Fibroblast of peridontal ligament (primary cell): ENCODE measurements around the gene ZG16.

Experiments
- DNase-seq: peaks from one replicate; pipeline ENCODE4 v3.0.0-alpha.2; 2010; ENCODE audit errors: extremely low read depth

The ZG16 gene

DNA sequence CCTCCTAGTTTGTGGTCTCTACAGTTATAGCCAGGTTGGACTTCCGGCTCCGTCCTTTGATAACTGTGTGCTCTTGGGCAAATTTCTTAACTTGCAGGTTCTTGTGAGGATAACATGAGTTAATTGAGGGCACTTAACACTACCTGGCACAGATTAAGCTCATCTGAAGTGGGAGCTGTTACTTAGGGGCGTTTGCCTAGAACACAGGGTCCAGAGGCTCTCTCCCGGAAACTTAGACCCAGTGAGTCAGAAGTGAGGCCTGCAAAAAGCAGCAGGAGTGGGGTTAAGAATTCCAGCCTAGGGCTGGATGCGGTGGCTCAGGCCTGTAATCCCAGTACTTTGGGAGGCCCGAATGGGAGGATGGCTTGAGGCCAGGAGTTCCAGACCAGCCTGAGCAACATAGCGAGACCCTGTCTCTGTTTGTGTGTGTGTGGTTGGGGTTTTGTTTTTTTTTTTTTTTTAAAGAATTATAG is 43.6 kb downstream of the ZG16 start:
- DNase-seq, result peak; percentile 79

DNA sequence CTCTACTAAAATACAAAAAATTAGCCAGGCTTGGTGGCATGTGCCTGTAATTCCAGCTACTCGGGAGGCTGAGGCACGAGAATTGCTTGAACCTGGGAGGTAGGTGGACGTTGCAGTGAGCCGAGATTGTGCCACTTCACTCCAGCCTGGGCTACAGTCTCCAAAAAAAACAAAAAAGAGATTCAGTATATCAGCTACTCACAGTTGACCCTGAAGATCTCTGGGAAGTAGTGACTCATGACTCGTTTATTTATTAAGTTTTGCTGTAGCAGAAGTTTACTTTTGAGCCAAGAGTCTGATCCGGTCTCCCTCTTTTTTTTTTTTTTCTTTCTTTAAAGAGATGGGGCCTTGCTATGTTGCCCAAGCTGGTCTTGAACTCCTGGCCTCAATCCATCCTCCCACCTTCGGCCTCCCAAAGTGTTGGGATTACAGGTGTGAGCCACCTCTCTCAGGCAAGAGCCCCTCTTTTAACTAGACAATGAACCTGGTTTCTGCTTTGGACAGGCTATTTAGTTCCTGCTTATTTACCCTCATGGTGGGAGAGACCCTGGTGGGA is 46.6 kb downstream of the ZG16 start:
- peak; percentile 91 for DNase-seq

DNA sequence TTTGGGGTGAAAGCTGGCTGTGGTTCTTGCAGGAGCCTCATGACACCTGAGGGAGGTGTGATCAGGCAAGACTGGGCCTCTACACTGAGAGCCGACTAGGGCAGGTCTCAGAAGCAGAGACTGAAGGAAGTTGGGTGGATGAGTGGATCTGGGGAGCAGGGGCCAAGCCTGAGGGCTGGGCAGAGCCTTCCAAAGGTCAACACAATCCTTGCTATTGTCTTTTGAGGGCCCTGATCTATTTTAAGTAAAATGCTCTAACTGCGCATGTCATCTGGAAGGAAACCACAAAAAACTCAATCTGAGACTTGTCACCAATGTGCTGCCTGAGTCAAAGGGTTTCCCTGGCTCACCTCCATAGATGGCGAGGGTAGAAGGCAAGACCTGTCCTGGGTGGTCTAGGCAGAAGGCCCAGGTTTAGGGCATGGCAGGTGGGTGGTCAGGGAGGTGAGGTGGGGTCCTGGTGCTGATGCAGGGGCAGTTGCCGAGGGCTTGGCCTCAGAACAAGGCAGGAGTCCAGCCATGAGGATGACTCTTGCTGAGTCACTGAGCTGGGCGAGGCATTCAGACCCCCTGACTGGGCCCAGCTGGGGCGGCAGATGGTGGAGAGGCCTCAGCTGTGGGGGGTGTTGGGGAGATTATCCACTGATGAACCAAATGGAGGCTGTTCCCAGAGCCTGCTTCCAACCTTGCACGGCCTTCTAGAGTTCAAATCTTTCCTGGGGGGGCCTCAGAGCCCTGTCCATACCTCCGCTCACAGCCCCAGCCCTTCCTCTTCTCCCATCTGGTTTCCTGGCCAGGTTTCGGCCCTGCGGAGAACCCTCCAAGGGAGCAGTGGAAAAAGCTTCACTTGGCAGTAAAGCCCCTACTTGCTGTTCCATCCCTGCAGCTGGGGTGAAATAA is 47.3 kb downstream of the ZG16 start:
- DNase-seq, result peak; percentile 84

DNA sequence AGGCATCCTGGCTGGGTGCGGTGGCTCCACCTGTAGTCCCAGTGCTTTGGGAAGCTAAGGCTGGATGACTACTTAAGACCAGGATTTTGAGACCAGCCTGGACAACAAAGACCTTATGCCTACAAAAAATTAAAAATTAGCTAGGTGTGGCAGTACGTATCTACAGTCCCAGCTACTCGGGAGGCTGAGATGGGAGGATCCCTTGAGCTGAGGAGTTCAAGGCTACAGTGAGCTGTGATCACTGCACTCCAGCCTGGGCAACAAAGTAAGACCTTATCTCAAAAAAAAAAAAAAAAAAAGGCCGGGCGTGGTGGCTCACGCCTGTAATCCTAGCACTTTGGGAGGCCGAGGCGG is 48.3 kb downstream of the ZG16 start:
- no peak for DNase-seq

DNA sequence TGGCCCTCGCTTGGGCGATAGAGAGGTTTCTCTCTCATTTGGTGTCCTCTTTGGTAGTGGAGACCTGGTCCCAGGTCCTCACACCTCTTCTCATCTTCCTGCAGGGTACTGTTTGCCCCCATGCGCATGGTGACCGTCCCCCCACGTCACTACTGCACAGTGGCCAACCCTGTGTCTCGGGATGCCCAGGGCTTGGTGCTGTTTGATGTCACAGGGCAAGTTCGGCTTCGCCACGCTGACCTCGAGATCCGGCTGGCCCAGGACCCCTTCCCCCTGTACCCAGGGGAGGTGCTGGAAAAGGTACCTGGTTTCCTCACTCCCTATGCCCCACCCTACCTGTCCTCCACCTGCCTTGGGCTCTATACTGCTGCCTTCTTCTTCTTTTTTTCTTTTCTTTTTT is 52.7 kb downstream of the ZG16 start:
- no peak for DNase-seq

DNA sequence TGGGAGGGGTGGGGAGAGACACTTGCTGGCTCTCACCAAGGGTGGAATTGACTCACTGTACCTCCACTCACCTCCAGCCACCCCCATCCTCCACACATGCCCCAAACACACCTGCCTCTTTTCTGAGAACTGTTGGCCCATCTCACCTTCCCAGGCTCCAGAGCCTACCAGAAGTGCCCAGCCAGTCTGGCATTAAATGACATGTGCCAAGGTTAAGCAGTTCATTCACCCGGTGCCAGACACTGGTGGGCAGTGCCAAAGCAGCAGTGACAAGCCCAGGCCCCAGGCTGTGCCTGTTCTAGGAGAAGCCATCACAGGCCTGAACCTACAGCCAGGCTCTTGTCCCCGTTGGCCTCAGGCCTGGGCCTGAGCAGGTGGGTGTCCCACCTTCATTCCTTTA is 53.4 kb downstream of the ZG16 start:
- no peak for DNase-seq
